Thoracic aorta (tissue), 2 donors: Measurements from ENCODE around the gene REPS2. TPM values are rescaled to one million over a fixed set of nuclear protein-coding genes. Genes with fewer than 3 reads are reported as not detected.
A peak's percentile ranks its signal among the peaks of the same experiment; 100 is the strongest.

Experiments used
- ATAC-seq: fragments of 150-250 bp; one replicate; pipeline ENCODE4 v1.8.0; 2017; ENCODE audit warnings: low read depth; ENCODE audit not compliant: insufficient number of reproducible peaks, low FRiP score
- DNase-seq: peaks from one replicate; pipeline ENCODE4 v3.0.0-alpha.2; 2020; ENCODE audit warnings: low spot score
- H3K27ac ChIP-seq, 2 donors: fragments of 200-600 bp; sonication (generic); 1 replicate in 1 of 2; 2 replicates in 1 of 2; pipeline ENCODE4 v1.5.1; 2016; ENCODE audit warnings: mild to moderate bottlenecking in 2 of 2, moderate library complexity in 2 of 2
- H3K27me3 ChIP-seq: fragments of 200-600 bp; sonication (generic); replicated peaks from 2 replicates; pipeline ENCODE4 v1.6.0; 2016; ENCODE audit warnings: mild to moderate bottlenecking; ENCODE audit not compliant: insufficient read depth
- H3K36me3 ChIP-seq: fragments of 200-600 bp; sonication (generic); one replicate; pipeline ENCODE4 v1.5.1; 2016
- H3K4me1 ChIP-seq, 2 donors: fragments of 200-600 bp; sonication (generic); 1 replicate in 1 of 2; 2 replicates in 1 of 2; pipeline versions ENCODE4 v1.5.1 to v1.6.0; 2016; ENCODE audit warnings: low read depth in 2 of 2, mild to moderate bottlenecking in 1 of 2; ENCODE audit not compliant: control insufficient read depth in 1 of 2
- H3K4me3 ChIP-seq: fragments of 200-600 bp; sonication (generic); 2 replicates; pipeline ENCODE4 v1.5.1; 2016; ENCODE audit warnings: mild to moderate bottlenecking
- H3K9me3 ChIP-seq: fragments of 200-600 bp; sonication (generic); 2 replicates; pipeline ENCODE4 v1.5.1; 2016
- total RNA-seq, 2 donors: library from RNA; depleted of rRNA; stranded (reverse); fragments of >200 nt; gene quantifications; one replicate each; pipeline versions ENCODE4 v1.1.0 to v1.2.3, GENCODE V29; 2016
- TF ChIP-seq, protein P1 (sequence below): fragments of 200-600 bp; sonication (generic); IDR thresholded peaks from one replicate; pipeline ENCODE4 v1.5.1; 2019; ENCODE audit warnings: antibody characterized with exemption

Gene REPS2
- total RNA-seq, 2 donors from 2014 or later: 4.9 to 22.9 TPM

DNA sequence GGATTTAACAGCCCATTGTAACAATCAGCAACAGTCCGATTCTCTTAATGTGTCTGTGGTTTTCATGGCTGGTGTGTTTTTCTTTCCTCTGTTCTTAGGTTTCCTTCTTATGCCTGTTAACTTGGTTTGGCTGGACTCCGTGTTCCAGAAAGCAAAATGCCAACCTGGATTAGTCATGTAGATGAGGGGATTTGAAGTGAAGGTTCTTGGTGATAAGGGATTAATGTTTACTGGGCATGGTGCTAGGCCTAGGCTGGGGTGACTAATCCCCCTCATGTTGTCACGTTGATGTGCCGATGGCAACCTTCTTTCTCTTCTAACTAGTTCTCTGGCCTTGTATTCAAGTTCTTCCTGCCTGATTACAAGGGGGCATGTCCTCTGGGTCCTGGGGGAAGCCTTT lies 85.9 kb downstream of the REPS2 start:
- ATAC-seq: peak; percentile 97
- no peaks in the 10 kb centered on the region for H3K36me3 ChIP-seq
- TF ChIP-seq, protein P1, sequence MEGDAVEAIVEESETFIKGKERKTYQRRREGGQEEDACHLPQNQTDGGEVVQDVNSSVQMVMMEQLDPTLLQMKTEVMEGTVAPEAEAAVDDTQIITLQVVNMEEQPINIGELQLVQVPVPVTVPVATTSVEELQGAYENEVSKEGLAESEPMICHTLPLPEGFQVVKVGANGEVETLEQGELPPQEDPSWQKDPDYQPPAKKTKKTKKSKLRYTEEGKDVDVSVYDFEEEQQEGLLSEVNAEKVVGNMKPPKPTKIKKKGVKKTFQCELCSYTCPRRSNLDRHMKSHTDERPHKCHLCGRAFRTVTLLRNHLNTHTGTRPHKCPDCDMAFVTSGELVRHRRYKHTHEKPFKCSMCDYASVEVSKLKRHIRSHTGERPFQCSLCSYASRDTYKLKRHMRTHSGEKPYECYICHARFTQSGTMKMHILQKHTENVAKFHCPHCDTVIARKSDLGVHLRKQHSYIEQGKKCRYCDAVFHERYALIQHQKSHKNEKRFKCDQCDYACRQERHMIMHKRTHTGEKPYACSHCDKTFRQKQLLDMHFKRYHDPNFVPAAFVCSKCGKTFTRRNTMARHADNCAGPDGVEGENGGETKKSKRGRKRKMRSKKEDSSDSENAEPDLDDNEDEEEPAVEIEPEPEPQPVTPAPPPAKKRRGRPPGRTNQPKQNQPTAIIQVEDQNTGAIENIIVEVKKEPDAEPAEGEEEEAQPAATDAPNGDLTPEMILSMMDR: no peak
- no peak overlapping the region for H3K4me3 ChIP-seq
- no peaks in the 10 kb centered on the region for H3K27me3 ChIP-seq
- peaks cover 9 to 39% of the 10 kb centered on the region in 2 donors for H3K4me1 ChIP-seq
- no peaks in the 10 kb centered on the region for H3K9me3 ChIP-seq
- DNase-seq: peak; percentile 26
- H3K27ac ChIP-seq: peak overlapping the region; percentile 82 to 90

DNA sequence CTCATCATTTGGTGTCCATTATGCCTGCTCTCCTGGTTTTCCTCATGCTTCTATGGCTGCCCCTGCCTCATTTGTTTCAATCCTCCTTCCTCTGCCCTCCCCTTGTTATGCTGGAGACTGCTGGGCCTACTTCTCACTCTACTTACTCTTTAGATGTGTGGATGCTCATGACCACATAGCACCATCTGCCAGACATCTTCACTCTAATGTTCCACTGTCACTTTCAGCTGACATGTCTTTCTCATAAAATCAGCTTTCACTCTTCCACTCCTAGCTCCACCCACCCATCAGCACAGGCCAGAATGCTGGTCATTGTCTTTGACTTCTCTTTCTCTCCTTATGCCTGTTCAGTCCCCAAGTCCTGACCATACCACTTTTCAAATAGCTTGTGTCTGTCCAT lies 86.8 kb downstream of the REPS2 start:
- peak overlapping the region; percentile 79 to 90 for H3K27ac ChIP-seq

DNA sequence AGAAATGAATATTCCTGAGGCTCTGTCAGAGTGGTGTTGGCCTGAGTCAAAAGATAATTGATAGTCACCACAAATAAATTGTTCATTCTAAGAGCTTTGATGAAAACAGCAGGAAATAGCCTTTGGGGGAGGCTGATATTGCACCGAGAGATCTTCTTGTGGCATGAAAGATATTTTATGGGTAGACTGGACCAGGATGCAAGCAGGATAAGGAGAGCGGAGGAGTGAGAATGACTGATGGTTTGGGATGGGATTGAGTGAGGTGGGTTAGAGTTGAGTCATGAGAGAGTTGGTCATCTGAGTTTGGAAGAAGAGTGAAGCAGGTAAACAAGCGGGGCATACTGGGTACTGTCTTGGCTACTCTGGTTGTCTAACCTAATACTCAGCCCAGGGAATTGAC lies 88.7 kb downstream of the REPS2 start:
- Histone ChIP-seq H3K9me3 (no peaks in the 10 kb centered on the region), H3K4me1 (peaks cover 9 to 43% of the 10 kb centered on the region in 2 donors), H3K27me3 (no peaks in the 10 kb centered on the region), H3K27ac (no peak overlapping the region), H3K36me3 (no peaks in the 10 kb centered on the region), H3K4me3 (no peak overlapping the region)
- TF ChIP-seq, protein P1: no peak
- DNase-seq: no peak
- no peak for ATAC-seq

More for the DNA sequence above, 86.8 kb downstream of the REPS2 start:
- TF ChIP-seq, protein P1: no peak
- Histone ChIP-seq H3K4me3 (no peak overlapping the region), H3K9me3 (no peaks in the 10 kb centered on the region), H3K36me3 (no peaks in the 10 kb centered on the region), H3K4me1 (peaks cover 9 to 39% of the 10 kb centered on the region in 2 donors), H3K27me3 (no peaks in the 10 kb centered on the region)
- no peak for ATAC-seq
- DNase-seq: no peak

DNA sequence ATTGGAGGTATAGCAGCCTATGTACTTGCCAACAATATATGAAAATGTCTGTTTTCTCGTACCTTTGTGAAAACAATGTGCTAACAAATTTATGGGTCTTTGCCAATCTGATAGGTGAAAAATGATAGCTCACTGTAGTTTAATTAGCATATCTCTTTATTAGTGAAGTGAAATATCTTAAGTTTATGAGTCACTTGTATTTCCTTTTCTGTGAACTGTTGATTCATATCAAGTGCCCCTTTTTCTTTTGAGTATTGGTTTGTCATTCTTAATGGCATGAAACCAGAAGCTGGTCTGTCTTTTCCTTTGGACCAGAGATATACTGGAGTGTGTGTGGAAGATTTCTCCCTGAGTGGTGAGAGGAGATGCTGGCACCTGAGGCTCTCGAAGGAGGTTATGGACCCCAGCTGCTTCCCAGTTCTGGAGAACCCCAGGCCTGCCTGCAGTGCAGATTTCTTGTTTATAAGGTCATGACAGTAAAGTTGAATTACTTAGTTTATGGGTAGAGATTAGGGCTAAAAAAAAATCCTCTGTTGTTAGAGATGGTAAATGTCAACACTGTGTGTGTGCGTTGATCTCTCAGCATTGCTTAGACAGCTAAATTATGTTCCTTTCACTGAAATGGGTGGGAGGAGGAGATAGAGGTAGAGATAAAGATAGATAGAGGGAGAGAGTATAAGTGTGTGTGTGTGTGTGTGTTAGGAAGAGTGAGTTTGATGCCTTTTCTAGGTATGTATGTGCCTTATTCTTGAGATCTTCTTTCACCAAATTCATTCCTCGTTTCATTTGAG lies 89.9 kb downstream of the REPS2 start:
- TF ChIP-seq, protein P1: no peak
- Histone ChIP-seq H3K9me3 (no peaks in the 10 kb centered on the region), H3K27me3 (no peaks in the 10 kb centered on the region), H3K36me3 (no peaks in the 10 kb centered on the region), H3K27ac (no peak overlapping the region), H3K4me1 (peaks cover 5 to 31% of the 10 kb centered on the region in 2 donors), H3K4me3 (no peak overlapping the region)
- no peak for ATAC-seq
- DNase-seq: no peak

DNA sequence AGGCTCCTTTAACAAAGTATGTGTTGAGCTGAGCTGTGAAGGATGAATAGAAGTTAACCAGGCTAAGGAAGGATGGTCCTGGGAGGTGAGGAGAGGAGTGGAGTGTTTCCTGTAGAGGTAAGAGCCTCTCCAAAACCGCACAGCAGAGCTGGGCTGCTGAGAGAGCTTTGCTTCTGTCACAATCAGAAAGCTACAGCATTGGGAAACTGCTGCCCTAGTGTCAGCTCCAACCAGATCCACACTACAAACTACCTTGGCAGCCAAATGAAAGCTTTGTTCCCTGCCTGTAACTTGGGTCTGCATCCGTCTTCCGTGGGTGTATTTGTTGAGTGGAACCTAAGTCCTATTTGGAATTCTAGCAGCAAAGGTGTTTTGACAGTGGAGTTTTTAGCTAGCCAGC lies 91.8 kb downstream of the REPS2 start:
- H3K9me3 ChIP-seq: no peaks in the 10 kb centered on the region
- no peaks in the 10 kb centered on the region for H3K36me3 ChIP-seq
- H3K4me3 ChIP-seq: no peak overlapping the region
- no peak for DNase-seq
- ATAC-seq: no peak
- peaks cover 0 to 26% of the 10 kb centered on the region in 2 donors for H3K4me1 ChIP-seq
- no peaks in the 10 kb centered on the region for H3K27me3 ChIP-seq
- no peak overlapping the region for H3K27ac ChIP-seq
- TF ChIP-seq, protein P1: no peak
